OCI-LY1 (cell line): Measurements from ENCODE around the gene USP3.
"Not testable (repeated sequence)": the region's sequence is repeated elsewhere in the genome, so short reads cannot be mapped to it uniquely, and the experiment has no call there.

Experiments used
- H2AFZ ChIP-seq: fragments of 200-600 bp; sonication (generic), shearing (Covaris generic); 2 replicates; pipeline ENCODE4 v1.6.0; 2014; ENCODE audit warnings: antibody characterized with exemption, mild to moderate bottlenecking, low read length
- H3F3A ChIP-seq: fragments of 200-600 bp; sonication (generic), shearing (Covaris generic); 2 replicates; pipeline ENCODE4 v1.6.0; 2014; ENCODE audit warnings: mild to moderate bottlenecking, antibody characterized with exemption, low read length, moderate library complexity; ENCODE audit not compliant: insufficient read depth
- H3K27ac ChIP-seq: fragments of 200-600 bp; sonication (generic); 2 replicates; pipeline ENCODE4 v1.5.1; 2014; ENCODE audit warnings: low read length, mixed run types, mild to moderate bottlenecking, low read depth; ENCODE audit not compliant: poor library complexity, severe bottlenecking
- H3K27me3 ChIP-seq: fragments of 200-600 bp; sonication (generic); 2 replicates; pipeline ENCODE4 v1.6.0; 2014; ENCODE audit warnings: antibody characterized with exemption, mild to moderate bottlenecking, low read length, moderate library complexity; ENCODE audit not compliant: insufficient read depth
- H3K36me3 ChIP-seq: fragments of 200-600 bp; sonication (generic); 2 replicates; pipeline ENCODE4 v1.6.1; 2014; ENCODE audit warnings: mild to moderate bottlenecking, antibody characterized with exemption, low read length, moderate library complexity, mixed read lengths; ENCODE audit not compliant: insufficient read depth
- H3K4me1 ChIP-seq: fragments of 200-600 bp; sonication (generic); 2 replicates; pipeline ENCODE4 v1.5.1; 2014; ENCODE audit warnings: mild to moderate bottlenecking, low read length, moderate library complexity; ENCODE audit not compliant: insufficient read depth, severe bottlenecking
- H3K4me2 ChIP-seq: fragments of 200-600 bp; sonication (generic), shearing (Covaris generic); 2 replicates; pipeline ENCODE4 v1.6.1; 2014; ENCODE audit warnings: low read length
- H3K4me3 ChIP-seq: fragments of 200-600 bp; sonication (generic); 2 replicates; pipeline ENCODE4 v1.5.1; 2014; ENCODE audit warnings: low read length, low read depth, mild to moderate bottlenecking, mixed read lengths; ENCODE audit not compliant: poor library complexity, severe bottlenecking
- H3K79me2 ChIP-seq: fragments of 200-600 bp; shearing (Covaris generic); 2 replicates; pipeline ENCODE4 v1.6.1; 2016; ENCODE audit warnings: mixed run types, low read length, mixed read lengths; ENCODE audit not compliant: insufficient read depth
- H3K9ac ChIP-seq: fragments of 200-600 bp; sonication (generic), shearing (Covaris generic); 2 replicates; pipeline ENCODE4 v1.6.1; 2014; ENCODE audit warnings: mild to moderate bottlenecking, low read length, mixed read lengths
- H3K9me2 ChIP-seq: fragments of 200-600 bp; sonication (generic), shearing (Covaris generic); 2 replicates; pipeline ENCODE4 v1.6.1; 2014; ENCODE audit warnings: low read depth, mild to moderate bottlenecking, low read length, mixed read lengths
- H3K9me3 ChIP-seq: fragments of 200-600 bp; shearing (Covaris generic); 2 replicates; pipeline ENCODE4 v1.6.1; 2014; ENCODE audit warnings: low read length, mixed read lengths
- H4K20me1 ChIP-seq: fragments of 200-600 bp; sonication (generic), shearing (Covaris generic); 2 replicates; pipeline ENCODE4 v1.6.0; 2016; ENCODE audit warnings: mild to moderate bottlenecking, low read length; ENCODE audit not compliant: insufficient read depth
- EZH2 ChIP-seq: fragments of 200-600 bp; sonication (generic), shearing (Covaris generic); IDR thresholded peaks from 2 replicates; pipeline ENCODE4 v1.8.0; 2017; ENCODE audit warnings: borderline replicate concordance, mixed run types, mild to moderate bottlenecking, antibody characterized with exemption, low read length, moderate library complexity, mixed read lengths
- TF ChIP-seq, protein P1 (sequence below): fragments of 200-600 bp; sonication (generic), shearing (Covaris generic); IDR thresholded peaks from 2 replicates; pipeline ENCODE4 v1.5.1; 2017; ENCODE audit warnings: mild to moderate bottlenecking, antibody characterized with exemption, low read length, moderate library complexity, mixed read lengths

USP3 gene

DNA sequence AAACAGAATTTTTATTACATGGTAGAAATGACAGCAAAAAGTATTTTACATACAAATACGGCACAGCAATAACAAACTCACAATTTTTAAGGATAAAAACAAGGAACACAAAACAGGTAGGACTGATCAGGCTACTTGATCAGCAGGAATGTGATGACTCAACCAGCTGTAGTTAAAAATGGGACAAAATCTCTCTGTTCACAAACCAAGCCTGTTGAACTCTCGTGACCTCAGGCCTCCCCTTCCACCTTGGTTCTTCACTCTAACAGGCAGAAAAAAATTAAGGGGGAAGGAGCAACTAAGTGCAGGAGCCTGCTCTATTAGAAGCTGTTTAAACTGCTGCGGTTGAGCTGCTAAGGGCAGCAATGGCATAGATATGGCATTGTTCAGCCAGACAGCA lies 111.5 kb downstream of the USP3 start:
- Histone ChIP-seq H4K20me1 (no peaks in the 10 kb centered on the region), H2AFZ (no peak overlapping the region), H3K4me1 (peaks cover 4% of the 10 kb centered on the region), H3K4me2 (no peak overlapping the region), H3F3A (no peaks in the 10 kb centered on the region), H3K27ac (no peak overlapping the region), H3K4me3 (no peak overlapping the region), H3K9me2 (no peaks in the 10 kb centered on the region), H3K79me2 (no peaks in the 10 kb centered on the region), H3K27me3 (no peaks in the 10 kb centered on the region), H3K36me3 (peaks cover 34% of the 10 kb centered on the region), H3K9ac (no peak overlapping the region), H3K9me3 (no peaks in the 10 kb centered on the region)
- TF ChIP-seq, protein P1, sequence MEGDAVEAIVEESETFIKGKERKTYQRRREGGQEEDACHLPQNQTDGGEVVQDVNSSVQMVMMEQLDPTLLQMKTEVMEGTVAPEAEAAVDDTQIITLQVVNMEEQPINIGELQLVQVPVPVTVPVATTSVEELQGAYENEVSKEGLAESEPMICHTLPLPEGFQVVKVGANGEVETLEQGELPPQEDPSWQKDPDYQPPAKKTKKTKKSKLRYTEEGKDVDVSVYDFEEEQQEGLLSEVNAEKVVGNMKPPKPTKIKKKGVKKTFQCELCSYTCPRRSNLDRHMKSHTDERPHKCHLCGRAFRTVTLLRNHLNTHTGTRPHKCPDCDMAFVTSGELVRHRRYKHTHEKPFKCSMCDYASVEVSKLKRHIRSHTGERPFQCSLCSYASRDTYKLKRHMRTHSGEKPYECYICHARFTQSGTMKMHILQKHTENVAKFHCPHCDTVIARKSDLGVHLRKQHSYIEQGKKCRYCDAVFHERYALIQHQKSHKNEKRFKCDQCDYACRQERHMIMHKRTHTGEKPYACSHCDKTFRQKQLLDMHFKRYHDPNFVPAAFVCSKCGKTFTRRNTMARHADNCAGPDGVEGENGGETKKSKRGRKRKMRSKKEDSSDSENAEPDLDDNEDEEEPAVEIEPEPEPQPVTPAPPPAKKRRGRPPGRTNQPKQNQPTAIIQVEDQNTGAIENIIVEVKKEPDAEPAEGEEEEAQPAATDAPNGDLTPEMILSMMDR: no peak
- no peak for TF ChIP-seq EZH2

DNA sequence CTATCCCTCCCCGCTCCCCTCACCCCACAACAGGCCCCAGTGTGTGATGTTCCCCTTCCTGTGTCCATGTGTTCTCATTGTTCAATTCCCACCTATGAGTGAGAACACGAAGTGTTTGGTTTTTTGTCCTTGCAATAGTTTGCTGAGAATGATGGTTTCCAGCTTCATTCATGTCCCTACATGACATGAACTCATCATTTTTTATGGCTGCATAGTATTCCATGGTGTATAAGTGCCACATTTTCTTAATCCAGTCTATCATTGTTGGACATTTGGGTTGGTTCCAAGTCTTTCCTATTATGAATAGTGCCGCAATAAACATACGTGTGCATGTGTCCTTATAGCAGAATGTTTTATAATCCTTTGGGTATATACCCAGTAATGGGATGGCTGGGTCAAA lies 112.8 kb downstream of the USP3 start:
- peaks cover 34% of the 10 kb centered on the region for H3K36me3 ChIP-seq
- not testable (repeated sequence) for H3K9ac ChIP-seq, H3K9me3 ChIP-seq, H3K4me3 ChIP-seq, H4K20me1 ChIP-seq, H3K9me2 ChIP-seq, H3K4me2 ChIP-seq, H3F3A ChIP-seq, H2AFZ ChIP-seq, H3K27ac ChIP-seq, H3K79me2 ChIP-seq, H3K27me3 ChIP-seq, H3K4me1 ChIP-seq

- H3K27me3 ChIP-seq, H2AFZ ChIP-seq, H3K79me2 ChIP-seq, H3K4me2 ChIP-seq, H3K9me2 ChIP-seq, H3K9ac ChIP-seq, H3K4me1 ChIP-seq, H3K9me3 ChIP-seq, H3K27ac ChIP-seq, H4K20me1 ChIP-seq, H3F3A ChIP-seq, H3K4me3 ChIP-seq: not testable (repeated sequence)
- peaks cover 35% of the 10 kb centered on the region for H3K36me3 ChIP-seq
Observed at GRCh38 chr15:63617627-63618026, 113.2 kb downstream of the USP3 start.

- H3K9me2 ChIP-seq, H3K4me2 ChIP-seq, H3K79me2 ChIP-seq, H4K20me1 ChIP-seq, H3K4me3 ChIP-seq, H2AFZ ChIP-seq, H3F3A ChIP-seq, H3K9me3 ChIP-seq, H3K27me3 ChIP-seq, H3K27ac ChIP-seq, H3K9ac ChIP-seq, H3K4me1 ChIP-seq: not testable (repeated sequence)
- H3K36me3 ChIP-seq: peaks cover 46% of the 10 kb centered on the region
Observed at GRCh38 chr15:63620760-63621159, 116.4 kb downstream of the USP3 start.
